ENCODE measurements around the gene NAXD. TPM values are rescaled to one million over a fixed set of nuclear protein-coding genes. Genes with fewer than 3 reads are reported as not detected.

The NAXD gene
- polyA plus RNA-seq, 1 donor from 2014 or later, result 58.1 TPM

GRCh38 chr13:110626521-110626920, 11.2 kb downstream of the NAXD start:
- Histone ChIP-seq H3K79me2 (replicated peaks; ENCODE audit: insufficient read depth, low read length) (no peaks in the 10 kb centered on the region), H3K9ac (ENCODE audit: low read length) (no peak overlapping the region), H3K27ac (ENCODE audit: low read length) (no peak overlapping the region), H3K9me3 (ENCODE audit: low read length) (no peaks in the 10 kb centered on the region), H3K27me3 (ENCODE audit: insufficient read depth, low read depth, low read length) (no peaks in the 10 kb centered on the region), H4K20me1 (ENCODE audit: insufficient read depth) (no peaks in the 10 kb centered on the region), H3F3A (ENCODE audit: insufficient read depth, low read length, poor library complexity, severe bottlenecking) (no peaks in the 10 kb centered on the region), H3K9me2 (ENCODE audit: insufficient read depth, low read length) (no peaks in the 10 kb centered on the region), H2AFZ (ENCODE audit: low read depth, low read length) (no peak overlapping the region), H3K4me2 (ENCODE audit: low read length) (no peak overlapping the region), H3K4me3 (ENCODE audit: low read length) (no peak overlapping the region), H3K36me3 (ENCODE audit: insufficient read depth, low read length) (no peaks in the 10 kb centered on the region)
- TF ChIP-seq EP300 (conservative IDR thresholded peaks at IDR 0.05; ENCODE audit: poor library complexity, severe bottlenecking) (no peak), RAD21 (conservative IDR thresholded peaks at IDR 0.05) (no peak), POLR2AphosphoS5 (IDR thresholded peaks at IDR 0.05) (no peak), REST (IDR thresholded peaks at IDR 0.05; ENCODE audit: borderline replicate concordance) (no peak), MXI1 (conservative IDR thresholded peaks at IDR 0.05; ENCODE audit: poor library complexity, severe bottlenecking) (no peak), TAF1 (IDR thresholded peaks at IDR 0.05; ENCODE audit: low read depth) (no peak), EZH2 (IDR thresholded peaks at IDR 0.05; ENCODE audit: borderline replicate concordance, insufficient read depth, low read length, poor library complexity, severe bottlenecking) (no peak), SMC3 (conservative IDR thresholded peaks at IDR 0.05; ENCODE audit: poor library complexity) (no peak), CTCF (IDR thresholded peaks at IDR 0.05; ENCODE audit: poor library complexity, severe bottlenecking) (no peak)

GRCh38 chr13:110627351-110627750, 12.0 kb downstream of the NAXD start:
- no peak overlapping the region for H3K4me2 ChIP-seq (ENCODE audit: low read length)
- no peaks in the 10 kb centered on the region for H3K9me2 ChIP-seq (ENCODE audit: insufficient read depth, low read length)
- H3K9me3 ChIP-seq (ENCODE audit: low read length), result no peaks in the 10 kb centered on the region
- no peak overlapping the region for H2AFZ ChIP-seq (ENCODE audit: low read depth, low read length)
- TF ChIP-seq REST (IDR thresholded peaks at IDR 0.05; ENCODE audit: borderline replicate concordance), result no peak
- TF ChIP-seq POLR2AphosphoS5 (IDR thresholded peaks at IDR 0.05), result no peak
- TF ChIP-seq EZH2 (IDR thresholded peaks at IDR 0.05; ENCODE audit: borderline replicate concordance, insufficient read depth, low read length, poor library complexity, severe bottlenecking), result no peak
- no peak for TF ChIP-seq TAF1 (IDR thresholded peaks at IDR 0.05; ENCODE audit: low read depth)
- TF ChIP-seq CTCF (IDR thresholded peaks at IDR 0.05; ENCODE audit: poor library complexity, severe bottlenecking), result no peak
- TF ChIP-seq RAD21 (conservative IDR thresholded peaks at IDR 0.05), result no peak
- TF ChIP-seq EP300 (conservative IDR thresholded peaks at IDR 0.05; ENCODE audit: poor library complexity, severe bottlenecking), result no peak
- TF ChIP-seq MXI1 (conservative IDR thresholded peaks at IDR 0.05; ENCODE audit: poor library complexity, severe bottlenecking), result no peak
- no peaks in the 10 kb centered on the region for H3K36me3 ChIP-seq (ENCODE audit: insufficient read depth, low read length)
- H3K27me3 ChIP-seq (ENCODE audit: insufficient read depth, low read depth, low read length), result no peaks in the 10 kb centered on the region
- H3K4me3 ChIP-seq (ENCODE audit: low read length), result no peak overlapping the region
- H3K9ac ChIP-seq (ENCODE audit: low read length), result no peak overlapping the region
- no peaks in the 10 kb centered on the region for H4K20me1 ChIP-seq (ENCODE audit: insufficient read depth)
- H3K27ac ChIP-seq (ENCODE audit: low read length), result no peak overlapping the region
- no peaks in the 10 kb centered on the region for H3F3A ChIP-seq (ENCODE audit: insufficient read depth, low read length, poor library complexity, severe bottlenecking)
- no peaks in the 10 kb centered on the region for H3K79me2 ChIP-seq (replicated peaks; ENCODE audit: insufficient read depth, low read length)

Measured in neural cell (in vitro differentiated cells).